ENCODE results near the gene EHHADH.
"Not testable (repeated sequence)": the region's sequence is repeated elsewhere in the genome, so short reads cannot be mapped to it uniquely, and the experiment has no call there.

EHHADH gene

GRCh38 chr3:185253645-185254410 is at the start of gene EHHADH:
Gene EHHADH, minus strand, starts transcription at chr3:185254049. Its CDS starts 27 bp downstream, at chr3:185254022.
- Histone ChIP-seq H3K27me3 (ENCODE audit: control insufficient read depth, insufficient read depth, low read length) (no peaks in the 10 kb centered on the region), H3K36me3 (ENCODE audit: control insufficient read depth, insufficient read depth, low read length) (no peaks in the 10 kb centered on the region), H3K9ac (ENCODE audit: low read depth, low read length) (peak within 1 kb of the TSS; percentile 83), H3K4me1 (ENCODE audit: control insufficient read depth, insufficient read depth, low read length) (peaks cover 3% of the 10 kb centered on the region), H3K4me3 (ENCODE audit: low read depth, low read length) (peak within 1 kb of the TSS; percentile 72), H3K9me3 (ENCODE audit: control insufficient read depth, insufficient read depth, low read length) (no peaks in the 10 kb centered on the region)

GRCh38 chr3:185299918-185300426 is 46.1 kb upstream of the EHHADH start:
- not testable (repeated sequence) for H3K9me3 ChIP-seq (ENCODE audit: control insufficient read depth, insufficient read depth, low read length); H3K27me3 ChIP-seq (ENCODE audit: control insufficient read depth, insufficient read depth, low read length); H3K4me3 ChIP-seq (ENCODE audit: low read depth, low read length); H3K36me3 ChIP-seq (ENCODE audit: control insufficient read depth, insufficient read depth, low read length); H3K4me1 ChIP-seq (ENCODE audit: control insufficient read depth, insufficient read depth, low read length); H3K9ac ChIP-seq (ENCODE audit: low read depth, low read length)

GRCh38 chr3:185297867-185298266 is 44.0 kb upstream of the EHHADH start:
- H3K4me1 ChIP-seq (ENCODE audit: control insufficient read depth, insufficient read depth, low read length), result no peaks in the 10 kb centered on the region
- no peak overlapping the region for H3K9ac ChIP-seq (ENCODE audit: low read depth, low read length)
- H3K36me3 ChIP-seq (ENCODE audit: control insufficient read depth, insufficient read depth, low read length), result no peaks in the 10 kb centered on the region
- H3K9me3 ChIP-seq (ENCODE audit: control insufficient read depth, insufficient read depth, low read length), result no peaks in the 10 kb centered on the region
- H3K4me3 ChIP-seq (ENCODE audit: low read depth, low read length), result no peak overlapping the region
- H3K27me3 ChIP-seq (ENCODE audit: control insufficient read depth, insufficient read depth, low read length), result no peaks in the 10 kb centered on the region

GRCh38 chr3:185292238-185292637 is 38.4 kb upstream of the EHHADH start:
- Histone ChIP-seq H3K4me1 (ENCODE audit: control insufficient read depth, insufficient read depth, low read length) (no peaks in the 10 kb centered on the region), H3K36me3 (ENCODE audit: control insufficient read depth, insufficient read depth, low read length) (no peaks in the 10 kb centered on the region), H3K9ac (ENCODE audit: low read depth, low read length) (no peak overlapping the region), H3K27me3 (ENCODE audit: control insufficient read depth, insufficient read depth, low read length) (no peaks in the 10 kb centered on the region), H3K9me3 (ENCODE audit: control insufficient read depth, insufficient read depth, low read length) (no peaks in the 10 kb centered on the region), H3K4me3 (ENCODE audit: low read depth, low read length) (no peak overlapping the region)

GRCh38 chr3:185290266-185290665 is 36.4 kb upstream of the EHHADH start:
- Histone ChIP-seq H3K4me1 (ENCODE audit: control insufficient read depth, insufficient read depth, low read length) (no peaks in the 10 kb centered on the region), H3K4me3 (ENCODE audit: low read depth, low read length) (no peak overlapping the region), H3K36me3 (ENCODE audit: control insufficient read depth, insufficient read depth, low read length) (no peaks in the 10 kb centered on the region), H3K27me3 (ENCODE audit: control insufficient read depth, insufficient read depth, low read length) (no peaks in the 10 kb centered on the region), H3K9ac (ENCODE audit: low read depth, low read length) (no peak overlapping the region), H3K9me3 (ENCODE audit: control insufficient read depth, insufficient read depth, low read length) (no peaks in the 10 kb centered on the region)

- Histone ChIP-seq H3K4me3 (ENCODE audit: low read depth, low read length) (peak overlapping the region; percentile 76), H3K36me3 (ENCODE audit: control insufficient read depth, insufficient read depth, low read length) (no peaks in the 10 kb centered on the region), H3K9ac (ENCODE audit: low read depth, low read length) (no peak overlapping the region), H3K27me3 (ENCODE audit: control insufficient read depth, insufficient read depth, low read length) (no peaks in the 10 kb centered on the region), H3K4me1 (ENCODE audit: control insufficient read depth, insufficient read depth, low read length) (peaks cover 2% of the 10 kb centered on the region), H3K9me3 (ENCODE audit: control insufficient read depth, insufficient read depth, low read length) (no peaks in the 10 kb centered on the region)
Observed at GRCh38 chr3:185283374-185283935, 29.6 kb upstream of the EHHADH start.

GRCh38 chr3:185282696-185283373 is 29.0 kb upstream of the EHHADH start:
- Histone ChIP-seq H3K27me3 (ENCODE audit: control insufficient read depth, insufficient read depth, low read length) (no peaks in the 10 kb centered on the region), H3K9me3 (ENCODE audit: control insufficient read depth, insufficient read depth, low read length) (no peaks in the 10 kb centered on the region), H3K36me3 (ENCODE audit: control insufficient read depth, insufficient read depth, low read length) (no peaks in the 10 kb centered on the region), H3K4me3 (ENCODE audit: low read depth, low read length) (peak overlapping the region; percentile 76), H3K9ac (ENCODE audit: low read depth, low read length) (peak overlapping the region; percentile 55), H3K4me1 (ENCODE audit: control insufficient read depth, insufficient read depth, low read length) (peaks cover 2% of the 10 kb centered on the region)

GRCh38 chr3:185280572-185281365 is 26.9 kb upstream of the EHHADH start:
- H3K4me1 ChIP-seq (ENCODE audit: control insufficient read depth, insufficient read depth, low read length), result peaks cover 2% of the 10 kb centered on the region
- H3K4me3 ChIP-seq (ENCODE audit: low read depth, low read length), result peak overlapping the region; percentile 12
- no peaks in the 10 kb centered on the region for H3K27me3 ChIP-seq (ENCODE audit: control insufficient read depth, insufficient read depth, low read length)
- no peaks in the 10 kb centered on the region for H3K9me3 ChIP-seq (ENCODE audit: control insufficient read depth, insufficient read depth, low read length)
- H3K36me3 ChIP-seq (ENCODE audit: control insufficient read depth, insufficient read depth, low read length), result no peaks in the 10 kb centered on the region
- no peak overlapping the region for H3K9ac ChIP-seq (ENCODE audit: low read depth, low read length)

GRCh38 chr3:185279587-185280138 is 25.8 kb upstream of the EHHADH start:
- Histone ChIP-seq H3K4me1 (ENCODE audit: control insufficient read depth, insufficient read depth, low read length) (peaks cover 2% of the 10 kb centered on the region), H3K27me3 (ENCODE audit: control insufficient read depth, insufficient read depth, low read length) (no peaks in the 10 kb centered on the region), H3K36me3 (ENCODE audit: control insufficient read depth, insufficient read depth, low read length) (no peaks in the 10 kb centered on the region), H3K4me3 (ENCODE audit: low read depth, low read length) (no peak overlapping the region), H3K9me3 (ENCODE audit: control insufficient read depth, insufficient read depth, low read length) (no peaks in the 10 kb centered on the region), H3K9ac (ENCODE audit: low read depth, low read length) (no peak overlapping the region)

GRCh38 chr3:185276415-185276814 is 22.6 kb upstream of the EHHADH start:
- Histone ChIP-seq H3K36me3 (ENCODE audit: control insufficient read depth, insufficient read depth, low read length) (no peaks in the 10 kb centered on the region), H3K27me3 (ENCODE audit: control insufficient read depth, insufficient read depth, low read length) (no peaks in the 10 kb centered on the region), H3K4me3 (ENCODE audit: low read depth, low read length) (no peak overlapping the region), H3K4me1 (ENCODE audit: control insufficient read depth, insufficient read depth, low read length) (no peaks in the 10 kb centered on the region), H3K9ac (ENCODE audit: low read depth, low read length) (no peak overlapping the region), H3K9me3 (ENCODE audit: control insufficient read depth, insufficient read depth, low read length) (no peaks in the 10 kb centered on the region)

- Histone ChIP-seq H3K4me3 (ENCODE audit: low read depth, low read length) (no peak overlapping the region), H3K27me3 (ENCODE audit: control insufficient read depth, insufficient read depth, low read length) (no peaks in the 10 kb centered on the region), H3K9ac (ENCODE audit: low read depth, low read length) (no peak overlapping the region), H3K4me1 (ENCODE audit: control insufficient read depth, insufficient read depth, low read length) (peaks cover 3% of the 10 kb centered on the region), H3K36me3 (ENCODE audit: control insufficient read depth, insufficient read depth, low read length) (no peaks in the 10 kb centered on the region), H3K9me3 (ENCODE audit: control insufficient read depth, insufficient read depth, low read length) (no peaks in the 10 kb centered on the region)
Observed at GRCh38 chr3:185272033-185272432, 18.2 kb upstream of the EHHADH start.
